Activated CD8-positive, alpha-beta memory T cell treated with anti-CD3 and anti-CD28 coated beads, Interleukin-2, amount 50 U/mL, for 48 hours (primary cell): ENCODE results near the gene KAT2B.
A peak's percentile ranks its signal among the peaks of the same experiment; 100 is the strongest.
"Not testable (repeated sequence)": the region's sequence is repeated elsewhere in the genome, so short reads cannot be mapped to it uniquely, and the experiment has no call there.

Experiments
- DNase-seq: peaks from one replicate; pipeline ENCODE4 v3.0.0-alpha.2; 2020

Gene KAT2B

GRCh38 chr3:20039765-20040547 lies at the start of gene KAT2B:
Gene KAT2B, plus strand, starts transcription at chr3:20040446. Its CDS starts 32 bp downstream, at chr3:20040478.
- DNase-seq = peak; percentile 88

- DNase-seq = no peak
Observed at GRCh38 chr3:19994796-19995195, 45.5 kb upstream of the KAT2B start.

- no peak for DNase-seq
Observed at GRCh38 chr3:19997502-19997901, 42.7 kb upstream of the KAT2B start.

GRCh38 chr3:20001932-20002331 lies 38.3 kb upstream of the KAT2B start:
- DNase-seq = no peak

GRCh38 chr3:20007960-20008359 lies 32.3 kb upstream of the KAT2B start:
- no peak for DNase-seq

- DNase-seq = no peak
Observed at GRCh38 chr3:20008646-20009045, 31.6 kb upstream of the KAT2B start.

GRCh38 chr3:20012164-20012563 lies 28.1 kb upstream of the KAT2B start, which contains the start of gene PP2D1:
Gene PP2D1, minus strand, starts transcription at chr3:20012264. Its CDS starts 192 bp downstream, at chr3:20012072.
- DNase-seq = no peak

- no peak for DNase-seq
Observed at GRCh38 chr3:20013396-20013795, 26.9 kb upstream of the KAT2B start.

GRCh38 chr3:20015525-20015924 lies 24.7 kb upstream of the KAT2B start:
- DNase-seq = no peak

- not testable (repeated sequence) for DNase-seq
Observed at GRCh38 chr3:20016076-20016475, 24.2 kb upstream of the KAT2B start.

GRCh38 chr3:20022954-20023622 lies 17.2 kb upstream of the KAT2B start:
- DNase-seq = no peak

GRCh38 chr3:20023623-20024405 lies 16.4 kb upstream of the KAT2B start:
- no peak for DNase-seq

- DNase-seq = no peak
Observed at GRCh38 chr3:20027136-20027535, 13.1 kb upstream of the KAT2B start.

- DNase-seq = no peak
Observed at GRCh38 chr3:20028905-20029331, 11.3 kb upstream of the KAT2B start.

- not testable (repeated sequence) for DNase-seq
Observed at GRCh38 chr3:20031939-20032338, 8.3 kb upstream of the KAT2B start.

GRCh38 chr3:20035019-20035418 lies 5.2 kb upstream of the KAT2B start:
- DNase-seq = no peak

GRCh38 chr3:20037255-20037996 lies 2.8 kb upstream of the KAT2B start:
- DNase-seq = no peak

- no peak for DNase-seq
Observed at GRCh38 chr3:20038699-20039465, 1.4 kb upstream of the KAT2B start.

GRCh38 chr3:20039466-20039764 lies 831 bp upstream of the KAT2B start:
- DNase-seq = no peak

- DNase-seq = peak; percentile 84
Observed at GRCh38 chr3:20040548-20041196, 426 bp downstream of the KAT2B start.

- peak; percentile 87 for DNase-seq
Observed at GRCh38 chr3:20041197-20041780, 1.0 kb downstream of the KAT2B start.
